HepG2 (cell line): ENCODE results near the gene ENPP1. TPM values are rescaled to one million over a fixed set of nuclear protein-coding genes. Genes with fewer than 3 reads are reported as not detected.
A peak's percentile ranks its signal among the peaks of the same experiment; 100 is the strongest.

Experiments used
- AHR ChIP-seq: IDR thresholded peaks from 2 replicates; pipeline ENCODE4 v1.6.1; 2018; ENCODE audit warnings: missing genetic modification reagents, missing compliant biosample characterization
- CBX5 ChIP-seq: sonication (generic); formaldehyde crosslinking; IDR thresholded peaks from 2 replicates; pipeline ENCODE4 v1.4.0; 2020; ENCODE audit warnings: missing genetic modification reagents, borderline replicate concordance
- DRAP1 ChIP-seq: IDR thresholded peaks from 2 replicates; pipeline ENCODE4 v1.6.1; 2016; ENCODE audit warnings: missing genetic modification reagents, missing compliant biosample characterization
- HOMEZ ChIP-seq: IDR thresholded peaks from 2 replicates; pipeline ENCODE4 v1.6.1; 2016; ENCODE audit warnings: low read depth
- KDM1A ChIP-seq: IDR thresholded peaks from 2 replicates; pipeline ENCODE4 v1.6.1; 2016; ENCODE audit warnings: missing compliant biosample characterization
- KDM6A ChIP-seq: IDR thresholded peaks from 2 replicates; pipeline ENCODE4 v1.6.1; 2016; ENCODE audit warnings: low read depth
- KLF9 ChIP-seq: IDR thresholded peaks from 2 replicates; pipeline ENCODE4 v1.6.1; 2016; ENCODE audit warnings: low read depth
- MED1 ChIP-seq: sonication (generic); formaldehyde crosslinking; IDR thresholded peaks from 2 replicates; pipeline ENCODE4 v1.4.0; 2020; ENCODE audit warnings: missing genetic modification reagents
- NR2F6 ChIP-seq, 2 experiments: IDR thresholded peaks; 2 replicates each; pipeline ENCODE4 v1.6.1; 2016; ENCODE audit warnings: antibody characterized with exemption in 1 of 2, mild to moderate bottlenecking in 1 of 2
- SOX5 ChIP-seq: IDR thresholded peaks from 2 replicates; pipeline ENCODE4 v1.6.1; 2016; ENCODE audit warnings: borderline replicate concordance
- TBX2 ChIP-seq: sonication (generic); formaldehyde crosslinking; IDR thresholded peaks from 2 replicates; pipeline ENCODE4 v1.5.0; 2020; ENCODE audit warnings: missing genetic modification reagents, mild to moderate bottlenecking, borderline replicate concordance
- THAP9 ChIP-seq: sonication (generic); formaldehyde crosslinking; IDR thresholded peaks from 2 replicates; pipeline ENCODE4; 2020; ENCODE audit warnings: missing genetic modification reagents, mild to moderate bottlenecking, borderline replicate concordance
- TSC22D2 ChIP-seq: sonication (generic); formaldehyde crosslinking; IDR thresholded peaks from 2 replicates; pipeline ENCODE4 v1.5.1; 2020; ENCODE audit warnings: missing genetic modification reagents, mild to moderate bottlenecking, borderline replicate concordance
- ZFP36L1 ChIP-seq: sonication (generic); formaldehyde crosslinking; IDR thresholded peaks from 2 replicates; pipeline ENCODE4 v1.8.0; 2022; ENCODE audit warnings: mild to moderate bottlenecking, missing genetic modification reagents, moderate library complexity
- ZFP36L2 ChIP-seq: sonication (generic); formaldehyde crosslinking; IDR thresholded peaks from 2 replicates; pipeline ENCODE4 v1.4.0; 2020; ENCODE audit warnings: missing genetic modification reagents
- ZNF326 ChIP-seq: sonication (generic); formaldehyde crosslinking; IDR thresholded peaks from 2 replicates; pipeline ENCODE4 v1.4.0; 2020; ENCODE audit warnings: missing genetic modification reagents, borderline replicate concordance
- ZNF792 ChIP-seq: IDR thresholded peaks from 2 replicates; pipeline ENCODE4 v1.6.1; 2016
- ZNF883 ChIP-seq: sonication (generic); formaldehyde crosslinking; IDR thresholded peaks from 2 replicates; pipeline ENCODE4 v1.5.1; 2020; ENCODE audit warnings: mild to moderate bottlenecking, missing genetic modification reagents; ENCODE audit errors: not compliant biosample characterization
- ZSCAN31 ChIP-seq: sonication (generic); formaldehyde crosslinking; IDR thresholded peaks from 2 replicates; pipeline ENCODE4 v1.5.0; 2020; ENCODE audit warnings: low read depth, mild to moderate bottlenecking, missing genetic modification reagents
- ZSCAN9 ChIP-seq: IDR thresholded peaks from 2 replicates; pipeline ENCODE4 v1.6.1; 2016; ENCODE audit warnings: borderline replicate concordance
- polyA plus RNA-seq, 8 experiments: library from polyadenylated mRNA; depleted of rRNA in 3 of 8; stranded (reverse) in 7 of 8; unstranded in 1 of 8; fragments of >200 nt; fragmentation: Illumina TruSeq in 4 of 8; extraction: Trizol in 4 of 8; gene quantifications; 2 replicates each; pipeline versions ENCODE4 v1.2.1 to v1.2.3, GENCODE V29; 2011 to 2016; ENCODE audit warnings: low read depth in 4 of 8, missing spikeins in 1 of 8, mixed read lengths in 1 of 8; ENCODE audit not compliant: insufficient read depth in 1 of 8
- total RNA-seq, 5 experiments: library from RNA; depleted of rRNA; stranded (reverse); fragments of >200 nt; fragmentation: Illumina TruSeq; extraction: Trizol; gene quantifications; 2 replicates each; pipeline ENCODE4 v1.2.3, GENCODE V29; 2016; ENCODE audit warnings: low read depth in 1 of 5
- TF ChIP-seq, protein P1 (sequence below): sonication (generic); formaldehyde crosslinking; IDR thresholded peaks from 2 replicates; pipeline ENCODE4 v1.4.0; 2020; ENCODE audit warnings: missing genetic modification reagents, mild to moderate bottlenecking, borderline replicate concordance
- TF ChIP-seq, protein P2 (sequence below): sonication (generic); formaldehyde crosslinking; IDR thresholded peaks from 2 replicates; pipeline ENCODE4 v1.4.0; 2020; ENCODE audit warnings: mild to moderate bottlenecking, missing genetic modification reagents

ENPP1 gene
- total and polyA plus RNA-seq, 2 of the 13 experiments (the other 11 are each of a cell fraction or from before 2014, with no cell fraction given): 56.5 to 160 TPM

GRCh38 chr6:131769385-131770141 is 38.3 kb upstream of the ENPP1 start (continued):
- no peak for TF ChIP-seq KDM1A (CRISPR knock-in tag)
- peak; percentile 31; the same call in 1 of the 2 replicates for TF ChIP-seq ZNF792
- TF ChIP-seq TBX2: peak; percentile 53
- TF ChIP-seq ZNF883 (CRISPR knock-in tag): no peak
- no peak for TF ChIP-seq ZNF326
- peak; percentile 80 for TF ChIP-seq DRAP1 (CRISPR knock-in tag)
- no peak for TF ChIP-seq TSC22D2
- TF ChIP-seq SOX5 (CRISPR knock-in tag): peak; percentile 86; the same call in 1 of the 2 replicates
- peak; percentile 22; the same call in 1 of the 2 replicates for TF ChIP-seq ZSCAN31
- TF ChIP-seq KDM6A (CRISPR knock-in tag): peak; percentile 94
- TF ChIP-seq MED1 (CRISPR knock-in tag): peak; percentile 92
- TF ChIP-seq, protein P1, sequence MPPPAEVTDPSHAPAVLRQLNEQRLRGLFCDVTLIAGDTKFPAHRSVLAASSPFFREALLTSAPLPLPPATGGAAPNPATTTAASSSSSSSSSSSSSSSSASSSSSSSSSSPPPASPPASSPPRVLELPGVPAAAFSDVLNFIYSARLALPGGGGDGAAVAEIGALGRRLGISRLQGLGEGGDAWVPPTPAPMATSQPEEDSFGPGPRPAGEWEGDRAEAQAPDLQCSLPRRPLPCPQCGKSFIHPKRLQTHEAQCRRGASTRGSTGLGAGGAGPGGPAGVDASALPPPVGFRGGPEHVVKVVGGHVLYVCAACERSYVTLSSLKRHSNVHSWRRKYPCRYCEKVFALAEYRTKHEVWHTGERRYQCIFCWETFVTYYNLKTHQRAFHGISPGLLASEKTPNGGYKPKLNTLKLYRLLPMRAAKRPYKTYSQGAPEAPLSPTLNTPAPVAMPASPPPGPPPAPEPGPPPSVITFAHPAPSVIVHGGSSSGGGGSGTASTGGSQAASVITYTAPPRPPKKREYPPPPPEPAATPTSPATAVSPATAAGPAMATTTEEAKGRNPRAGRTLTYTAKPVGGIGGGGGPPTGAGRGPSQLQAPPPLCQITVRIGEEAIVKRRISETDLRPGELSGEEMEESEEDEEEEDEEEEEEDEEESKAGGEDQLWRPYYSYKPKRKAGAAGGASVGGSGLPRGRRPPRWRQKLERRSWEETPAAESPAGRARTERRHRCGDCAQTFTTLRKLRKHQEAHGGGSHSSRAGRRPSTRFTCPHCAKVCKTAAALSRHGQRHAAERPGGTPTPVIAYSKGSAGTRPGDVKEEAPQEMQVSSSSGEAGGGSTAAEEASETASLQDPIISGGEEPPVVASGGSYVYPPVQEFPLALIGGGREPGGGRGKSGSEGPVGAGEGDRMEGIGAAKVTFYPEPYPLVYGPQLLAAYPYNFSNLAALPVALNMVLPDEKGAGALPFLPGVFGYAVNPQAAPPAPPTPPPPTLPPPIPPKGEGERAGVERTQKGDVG: peak; percentile 70; the same call in 1 of the 2 replicates
- peak; percentile 76; the same call in 1 of the 2 replicates for TF ChIP-seq KLF9 (CRISPR knock-in tag)
- 0 out of 2 replicates have a peak, but pooled peaks have one; percentile 47 for TF ChIP-seq CBX5 (CRISPR knock-in tag)
- no peak for TF ChIP-seq NR2F6 (IDR thresholded peaks at IDR 0.05)
- 0 out of 2 replicates have a peak, but pooled peaks have one; percentile 34 for TF ChIP-seq NR2F6 (CRISPR knock-in tag; IDR thresholded peaks at IDR 0.05)
- TF ChIP-seq THAP9 (CRISPR knock-in tag): peak; percentile 24; the same call in 1 of the 2 replicates
- TF ChIP-seq ZFP36L1: no peak
- TF ChIP-seq, protein P2, sequence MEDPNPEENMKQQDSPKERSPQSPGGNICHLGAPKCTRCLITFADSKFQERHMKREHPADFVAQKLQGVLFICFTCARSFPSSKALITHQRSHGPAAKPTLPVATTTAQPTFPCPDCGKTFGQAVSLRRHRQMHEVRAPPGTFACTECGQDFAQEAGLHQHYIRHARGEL (CRISPR knock-in tag): no peak
- TF ChIP-seq AHR (CRISPR knock-in tag): no peak; the same call in 1 of the 2 replicates
- TF ChIP-seq ZFP36L2 (CRISPR knock-in tag): no peak
- TF ChIP-seq ZSCAN9 (CRISPR knock-in tag): peak; percentile 85; the same call in 1 of the 2 replicates
- peak; percentile 75; the same call in 1 of the 2 replicates for TF ChIP-seq HOMEZ (CRISPR knock-in tag)
